ENCODE data around the gene DUSP8. TPM values are rescaled to one million over a fixed set of nuclear protein-coding genes. Genes with fewer than 3 reads are reported as not detected.

DUSP8 gene
- total RNA-seq, 1 experiment from 2014 or later = 4.4 TPM

DNA sequence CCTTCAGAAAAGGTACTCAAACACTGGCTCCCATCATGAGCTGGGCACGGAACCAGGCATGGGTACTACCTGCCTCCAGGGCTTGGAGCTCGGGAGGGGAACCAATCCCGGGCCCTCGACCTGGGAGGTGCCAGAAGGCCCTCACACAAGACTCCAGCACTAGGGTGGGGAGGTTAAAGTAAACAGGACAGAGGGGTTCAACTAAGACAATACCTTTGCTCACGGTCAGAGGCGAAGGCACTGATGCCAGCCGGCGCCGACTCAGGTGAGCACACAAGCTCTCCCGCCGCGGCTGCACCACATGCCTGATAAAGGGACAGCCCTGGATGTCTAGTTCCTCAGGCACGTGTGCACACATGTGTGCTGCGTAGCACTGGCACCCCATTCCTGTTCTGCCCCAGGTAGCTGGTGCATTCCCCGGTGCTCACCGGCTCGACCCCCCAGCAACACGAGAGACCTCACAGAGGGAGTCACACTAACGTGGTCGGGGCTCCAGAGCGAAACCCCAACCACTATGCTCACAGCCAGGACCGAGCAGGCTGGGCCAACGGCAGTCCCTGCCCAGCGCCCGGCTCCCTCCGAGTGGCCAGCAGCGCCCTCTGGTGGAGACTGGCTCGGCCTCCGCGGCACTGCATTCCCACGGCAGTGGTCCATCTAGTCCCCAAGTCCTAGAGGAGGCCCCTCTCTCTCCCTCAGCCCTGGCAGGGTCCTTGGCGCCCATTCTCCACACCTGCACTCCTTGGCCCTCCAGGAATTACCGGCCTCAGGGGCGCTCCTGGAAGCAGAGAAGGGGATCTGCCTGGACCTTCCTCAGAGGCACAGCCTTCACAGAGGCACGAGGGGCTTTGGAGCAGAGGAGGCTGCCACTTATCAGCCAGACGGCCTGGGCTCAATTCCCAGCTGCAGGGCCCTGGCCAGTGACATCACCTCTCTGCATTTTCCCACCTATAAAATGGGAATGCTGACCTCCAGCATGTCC, 56.7 kb downstream of the DUSP8 start:
- H2AFZ ChIP-seq (ENCODE audit: low read length) = no peak overlapping the region
- H3K14ac ChIP-seq (ENCODE audit: insufficient read depth, low read length) = no peak overlapping the region
- H3K4me1 Mint-ChIP-seq = peaks cover 15 to 37% of the 10 kb centered on the region in 2 experiments
- no peaks in the 10 kb centered on the region for H3K36me3 Mint-ChIP-seq (ENCODE audit: insufficient read depth in 1 of 3, low read depth in 3 of 3)
- no peak overlapping the region for H2BK120ac ChIP-seq (ENCODE audit: low read depth, low read length, poor library complexity, severe bottlenecking)
- H3K27ac ChIP-seq (ENCODE audit: insufficient read length, low read depth, low read length) = no peak overlapping the region
- H3K56ac ChIP-seq (ENCODE audit: insufficient read length, low read depth, low read length) = no peak overlapping the region
- H2BK15ac ChIP-seq (ENCODE audit: low read depth, low read length) = no peak overlapping the region
- peak; percentile 89 for DNase-seq
- H3K9ac ChIP-seq (ENCODE audit: extremely low read depth, insufficient read length, low read length) = no peak overlapping the region
- H3K79me2 ChIP-seq (ENCODE audit: insufficient read depth, low read length) = no peaks in the 10 kb centered on the region
- H2BK12ac ChIP-seq (ENCODE audit: insufficient read length, low read depth, low read length) = no peak overlapping the region
- no peak overlapping the region for H3T11ph ChIP-seq (ENCODE audit: low read length)
- no peaks in the 10 kb centered on the region for H3K9me3 ChIP-seq (ENCODE audit: control insufficient read depth, low read depth, low read length)
- no peak overlapping the region for H2BK5ac ChIP-seq (ENCODE audit: insufficient read length, low read length)
- no peak overlapping the region for H3K18ac ChIP-seq (ENCODE audit: insufficient read length, low read depth, low read length)
- H3K23ac ChIP-seq (ENCODE audit: insufficient read length, low read depth, low read length) = no peak overlapping the region
- H3K27ac Mint-ChIP-seq = no peak overlapping the region
- H3K27me3 Mint-ChIP-seq (ENCODE audit: low read depth) = no peaks in the 10 kb centered on the region; the same call in 1 of the 2 replicates
- TF ChIP-seq, protein P1, sequence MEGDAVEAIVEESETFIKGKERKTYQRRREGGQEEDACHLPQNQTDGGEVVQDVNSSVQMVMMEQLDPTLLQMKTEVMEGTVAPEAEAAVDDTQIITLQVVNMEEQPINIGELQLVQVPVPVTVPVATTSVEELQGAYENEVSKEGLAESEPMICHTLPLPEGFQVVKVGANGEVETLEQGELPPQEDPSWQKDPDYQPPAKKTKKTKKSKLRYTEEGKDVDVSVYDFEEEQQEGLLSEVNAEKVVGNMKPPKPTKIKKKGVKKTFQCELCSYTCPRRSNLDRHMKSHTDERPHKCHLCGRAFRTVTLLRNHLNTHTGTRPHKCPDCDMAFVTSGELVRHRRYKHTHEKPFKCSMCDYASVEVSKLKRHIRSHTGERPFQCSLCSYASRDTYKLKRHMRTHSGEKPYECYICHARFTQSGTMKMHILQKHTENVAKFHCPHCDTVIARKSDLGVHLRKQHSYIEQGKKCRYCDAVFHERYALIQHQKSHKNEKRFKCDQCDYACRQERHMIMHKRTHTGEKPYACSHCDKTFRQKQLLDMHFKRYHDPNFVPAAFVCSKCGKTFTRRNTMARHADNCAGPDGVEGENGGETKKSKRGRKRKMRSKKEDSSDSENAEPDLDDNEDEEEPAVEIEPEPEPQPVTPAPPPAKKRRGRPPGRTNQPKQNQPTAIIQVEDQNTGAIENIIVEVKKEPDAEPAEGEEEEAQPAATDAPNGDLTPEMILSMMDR (conservative IDR thresholded peaks at IDR 0.05) = peak; percentile 95
- no peak overlapping the region for H3K4ac ChIP-seq (ENCODE audit: low read depth, low read length)
- no peaks in the 10 kb centered on the region for H4K20me1 ChIP-seq (ENCODE audit: control insufficient read depth, insufficient read depth, insufficient read length)
- no peak overlapping the region for H4K91ac ChIP-seq (ENCODE audit: insufficient read length, low read depth, low read length)
- H2BK20ac ChIP-seq (ENCODE audit: low read depth, low read length, poor library complexity, severe bottlenecking) = no peak overlapping the region
- H4K5ac ChIP-seq (ENCODE audit: insufficient read length, low read depth, low read length) = no peak overlapping the region
- H3K9me3 Mint-ChIP-seq = no peaks in the 10 kb centered on the region
- no peak overlapping the region; a peak in 1 of 5 replicates for H3K4me3 Mint-ChIP-seq
- H3K23me2 ChIP-seq (ENCODE audit: insufficient read length, low read depth, low read length, poor library complexity, severe bottlenecking) = no peaks in the 10 kb centered on the region
- H4K8ac ChIP-seq (replicated peaks; ENCODE audit: insufficient read length, low read depth, low read length) = no peak overlapping the region
- peaks cover 3% of the 10 kb centered on the region; the same call in 1 of the 2 replicates for H3K4me1 ChIP-seq (ENCODE audit: insufficient read depth, low read length)
- no peak overlapping the region for H3K4me2 ChIP-seq (ENCODE audit: insufficient read depth, insufficient read length, low read length)
- no peaks in the 10 kb centered on the region for H3K27me3 ChIP-seq (ENCODE audit: insufficient read depth, low read length)
- H2AK5ac ChIP-seq (ENCODE audit: insufficient read length, low read length) = no peak overlapping the region
- peaks cover 2% of the 10 kb centered on the region for H3K79me1 ChIP-seq (ENCODE audit: insufficient read depth, low read depth, low read length, poor library complexity, severe bottlenecking)
- no CpG with 5 or more reads among the region's 36 CpGs for WGBS (ENCODE audit: extremely low coverage, insufficient read length, low lambda C conversion rate)
